Ishikawa (cell line): ENCODE results near the gene LINC01488.

Experiments used
- CEBPB ChIP-seq: IDR thresholded peaks from 2 replicates; pipeline ENCODE4 v1.6.1; 2012
- CREB1 ChIP-seq: IDR thresholded peaks from 2 replicates; pipeline ENCODE4 v1.6.1; 2012; ENCODE audit warnings: low read depth
- EGR1 ChIP-seq: IDR thresholded peaks from 2 replicates; pipeline ENCODE4 v1.6.1; 2012
- EP300 ChIP-seq: IDR thresholded peaks from 2 replicates; pipeline ENCODE4 v1.6.1; 2012; ENCODE audit warnings: borderline replicate concordance
- FOXM1 ChIP-seq: IDR thresholded peaks from 2 replicates; pipeline ENCODE4 v1.6.1; 2012; ENCODE audit warnings: low read depth, borderline replicate concordance
- NFIC ChIP-seq: IDR thresholded peaks from 2 replicates; pipeline ENCODE4 v1.6.1; 2012
- RAD21 ChIP-seq: IDR thresholded peaks from 2 replicates; pipeline ENCODE4 v1.6.1; 2012; ENCODE audit warnings: low read depth
- REST ChIP-seq: IDR thresholded peaks from 2 replicates; pipeline ENCODE4 v1.6.1; 2012; ENCODE audit warnings: low read depth, mild to moderate bottlenecking
- TAF1 ChIP-seq: IDR thresholded peaks from 2 replicates; pipeline ENCODE4 v1.6.1; 2012; ENCODE audit warnings: low read depth, mild to moderate bottlenecking
- TCF12 ChIP-seq: IDR thresholded peaks from 2 replicates; pipeline ENCODE4 v1.6.1; 2012; ENCODE audit warnings: low read depth
- TEAD4 ChIP-seq: IDR thresholded peaks from 2 replicates; pipeline ENCODE4 v1.6.1; 2012
- USF1 ChIP-seq: IDR thresholded peaks from 2 replicates; pipeline ENCODE4 v1.6.1; 2012
- YY1 ChIP-seq: IDR thresholded peaks from 2 replicates; pipeline ENCODE4 v1.6.1; 2012; ENCODE audit warnings: low read depth
- ZBTB7A ChIP-seq: IDR thresholded peaks from 2 replicates; pipeline ENCODE4 v1.6.1; 2012; ENCODE audit warnings: low read depth
- TF ChIP-seq, protein P1 (sequence below): IDR thresholded peaks from 2 replicates; pipeline ENCODE4 v1.6.1; 2012

Gene LINC01488

GRCh38 chr11:69451289-69451688, 30.2 kb upstream of the LINC01488 start:
- TF ChIP-seq TEAD4: no peak
- TF ChIP-seq EP300: no peak
- TF ChIP-seq EGR1: no peak
- TF ChIP-seq FOXM1: no peak

- TF ChIP-seq CREB1 (no peak), REST (no peak), EGR1 (no peak), NFIC (no peak), TEAD4 (no peak), TAF1 (no peak), RAD21 (no peak), TCF12 (no peak), ZBTB7A (no peak), FOXM1 (no peak), EP300 (no peak), YY1 (no peak), CEBPB (no peak), USF1 (no peak)
- TF ChIP-seq, protein P1, sequence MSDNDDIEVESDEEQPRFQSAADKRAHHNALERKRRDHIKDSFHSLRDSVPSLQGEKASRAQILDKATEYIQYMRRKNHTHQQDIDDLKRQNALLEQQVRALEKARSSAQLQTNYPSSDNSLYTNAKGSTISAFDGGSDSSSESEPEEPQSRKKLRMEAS: no peak
Observed at GRCh38 chr11:69452206-69452987, 29.1 kb upstream of the LINC01488 start.

DNA sequence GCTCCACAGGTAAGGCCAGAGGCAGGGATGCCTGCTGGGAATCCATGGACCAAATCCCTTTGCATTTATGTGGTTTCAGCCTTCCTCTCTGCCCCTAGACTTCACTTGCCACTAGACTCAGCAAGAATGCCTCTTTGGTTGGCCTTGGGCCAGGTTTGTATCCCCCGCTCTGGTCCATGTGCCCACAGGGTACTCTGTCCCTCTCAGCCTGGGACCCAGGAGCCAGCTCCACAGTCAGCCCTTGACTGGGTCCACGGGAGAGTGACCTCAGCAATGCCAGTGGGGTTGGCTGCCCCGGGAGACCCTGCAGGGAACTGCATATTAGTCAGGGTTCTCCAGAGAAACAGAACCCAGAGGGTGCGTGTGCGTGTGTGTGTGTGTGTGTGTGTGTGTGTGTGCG, 28.3 kb upstream of the LINC01488 start:
- TF ChIP-seq REST (no peak), CREB1 (no peak), CEBPB (no peak), EGR1 (no peak), FOXM1 (no peak), TAF1 (no peak), USF1 (no peak), NFIC (no peak), YY1 (no peak), RAD21 (no peak), TEAD4 (no peak), EP300 (no peak), TCF12 (no peak)

- TF ChIP-seq CREB1 (no peak), TCF12 (no peak), CEBPB (no peak), ZBTB7A (no peak), RAD21 (no peak), EP300 (no peak), REST (no peak), TEAD4 (no peak), TAF1 (no peak), USF1 (no peak), FOXM1 (no peak)
- TF ChIP-seq, protein P1: no peak
Observed at GRCh38 chr11:69454018-69454417, 27.4 kb upstream of the LINC01488 start.
